ENCODE measurements around the gene RHBDD1.

RHBDD1 gene

DNA sequence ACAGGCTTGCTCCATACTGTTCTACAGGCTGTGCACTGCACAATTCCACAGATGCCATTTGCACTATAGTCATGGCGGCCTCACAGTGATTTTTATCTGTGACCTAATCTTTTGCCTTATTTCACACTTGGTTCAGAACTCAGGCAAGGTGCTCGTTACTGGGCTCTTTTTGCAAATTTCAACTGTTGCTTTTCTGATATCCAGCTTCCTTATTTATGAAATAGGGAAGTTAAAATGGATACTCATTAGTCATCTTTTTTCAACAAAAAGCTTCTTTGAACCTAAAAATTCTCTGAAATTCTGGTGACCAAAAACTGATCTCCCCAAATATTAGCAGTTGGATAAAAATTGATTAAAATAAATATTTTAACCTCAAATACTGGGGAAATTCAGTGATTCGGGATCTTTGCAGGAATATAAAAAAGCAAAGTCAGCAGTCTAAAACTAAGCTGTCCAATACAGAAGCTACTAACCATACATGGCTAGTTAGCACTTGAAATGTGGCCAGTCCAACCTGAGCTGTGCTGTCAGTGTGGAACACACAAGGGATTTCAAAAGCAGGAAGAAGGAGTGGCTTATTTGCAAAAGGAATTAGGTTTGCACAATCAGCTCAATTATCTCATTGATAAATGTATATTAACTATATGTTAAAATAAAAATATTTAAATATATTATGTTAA is 193.7 kb downstream of the RHBDD1 start:
- no peak overlapping the region for H3K4me3 ChIP-seq (ENCODE audit: low read depth, low read length)
- DNase-seq (ENCODE audit: low read depth, low spot score) = no peak
- TF ChIP-seq, protein P1, sequence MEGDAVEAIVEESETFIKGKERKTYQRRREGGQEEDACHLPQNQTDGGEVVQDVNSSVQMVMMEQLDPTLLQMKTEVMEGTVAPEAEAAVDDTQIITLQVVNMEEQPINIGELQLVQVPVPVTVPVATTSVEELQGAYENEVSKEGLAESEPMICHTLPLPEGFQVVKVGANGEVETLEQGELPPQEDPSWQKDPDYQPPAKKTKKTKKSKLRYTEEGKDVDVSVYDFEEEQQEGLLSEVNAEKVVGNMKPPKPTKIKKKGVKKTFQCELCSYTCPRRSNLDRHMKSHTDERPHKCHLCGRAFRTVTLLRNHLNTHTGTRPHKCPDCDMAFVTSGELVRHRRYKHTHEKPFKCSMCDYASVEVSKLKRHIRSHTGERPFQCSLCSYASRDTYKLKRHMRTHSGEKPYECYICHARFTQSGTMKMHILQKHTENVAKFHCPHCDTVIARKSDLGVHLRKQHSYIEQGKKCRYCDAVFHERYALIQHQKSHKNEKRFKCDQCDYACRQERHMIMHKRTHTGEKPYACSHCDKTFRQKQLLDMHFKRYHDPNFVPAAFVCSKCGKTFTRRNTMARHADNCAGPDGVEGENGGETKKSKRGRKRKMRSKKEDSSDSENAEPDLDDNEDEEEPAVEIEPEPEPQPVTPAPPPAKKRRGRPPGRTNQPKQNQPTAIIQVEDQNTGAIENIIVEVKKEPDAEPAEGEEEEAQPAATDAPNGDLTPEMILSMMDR (IDR thresholded peaks at IDR 0.05; ENCODE audit: low read depth, low read length) = no peak
- in situ Hi-C loops (cut with HindIII; ENCODE audit: low sequenced_read_pairs) = no loop called here

GRCh38 chr2:227030789-227031188 is 194.9 kb downstream of the RHBDD1 start:
- in situ Hi-C loops (cut with HindIII; ENCODE audit: low sequenced_read_pairs) = no loop called here
- H3K4me3 ChIP-seq (ENCODE audit: low read depth, low read length) = no peak overlapping the region
- TF ChIP-seq, protein P1 (IDR thresholded peaks at IDR 0.05; ENCODE audit: low read depth, low read length) = no peak
- DNase-seq (ENCODE audit: low read depth, low spot score) = no peak

DNA sequence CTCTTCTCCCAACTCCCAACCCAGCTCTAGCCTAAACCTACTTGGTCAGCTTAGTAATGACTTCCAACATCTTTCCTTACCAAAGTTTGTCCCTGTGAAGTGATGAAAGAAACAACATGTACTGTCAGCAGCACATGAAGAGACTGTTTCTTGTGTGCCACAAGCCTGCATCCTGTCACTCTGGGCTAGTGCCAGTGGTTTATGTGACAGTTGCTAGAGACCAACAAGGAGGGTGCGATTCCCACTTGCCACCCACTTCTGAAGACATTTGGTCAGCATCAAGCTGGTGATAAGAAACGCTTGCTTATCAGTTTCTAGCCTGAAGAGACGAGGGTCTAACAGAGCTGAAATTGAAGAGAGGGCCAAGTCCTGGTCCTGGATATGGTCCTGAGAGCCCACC is 195.5 kb downstream of the RHBDD1 start:
- TF ChIP-seq, protein P1 (IDR thresholded peaks at IDR 0.05; ENCODE audit: low read depth, low read length) = no peak
- DNase-seq (ENCODE audit: low read depth, low spot score) = no peak
- in situ Hi-C loops (cut with HindIII; ENCODE audit: low sequenced_read_pairs) = no loop called here

GRCh38 chr2:227033471-227034148 is 197.8 kb downstream of the RHBDD1 start:
- TF ChIP-seq, protein P1 (IDR thresholded peaks at IDR 0.05; ENCODE audit: low read depth, low read length) = peak; percentile 80
- peak; percentile 20 for DNase-seq (ENCODE audit: low read depth, low spot score)
- in situ Hi-C loops (cut with HindIII; ENCODE audit: low sequenced_read_pairs) = no loop called here
- no peak overlapping the region for H3K4me3 ChIP-seq (ENCODE audit: low read depth, low read length)

More for the DNA sequence above, 195.5 kb downstream of the RHBDD1 start:
- no peak overlapping the region for H3K4me3 ChIP-seq (ENCODE audit: low read depth, low read length)

GRCh38 chr2:227035711-227036367 is 200.0 kb downstream of the RHBDD1 start:
- DNase-seq (ENCODE audit: low read depth, low spot score) = no peak
- H3K4me3 ChIP-seq (ENCODE audit: low read depth, low read length) = no peak overlapping the region
- TF ChIP-seq, protein P1 (IDR thresholded peaks at IDR 0.05; ENCODE audit: low read depth, low read length) = no peak
- in situ Hi-C loops (cut with HindIII; ENCODE audit: low sequenced_read_pairs) = no loop called here

GRCh38 chr2:227036527-227036926 is 200.7 kb downstream of the RHBDD1 start:
- H3K4me3 ChIP-seq (ENCODE audit: low read depth, low read length) = no peak overlapping the region
- no peak for DNase-seq (ENCODE audit: low read depth, low spot score)
- TF ChIP-seq, protein P1 (IDR thresholded peaks at IDR 0.05; ENCODE audit: low read depth, low read length) = no peak
- in situ Hi-C loops (cut with HindIII; ENCODE audit: low sequenced_read_pairs) = no loop called here
